ENCODE data around the gene HOXD4. TPM values are rescaled to one million over a fixed set of nuclear protein-coding genes. Genes with fewer than 3 reads are reported as not detected.

HOXD4 gene
- total RNA-seq, 1 donor from 2014 or later = not detected

GRCh38 chr2:176188774-176189680 is 37.7 kb downstream of the HOXD4 start:
- Mint-ChIP-seq H3K9me3 (peaks cover 3% of the 10 kb centered on the region), H3K4me1 (peaks cover 12% of the 10 kb centered on the region), H3K27ac (no peak overlapping the region), H3K4me3 (peak overlapping the region; percentile 58), H3K27me3 (peaks cover 68% of the 10 kb centered on the region), H3K36me3 (ENCODE audit: low read depth) (no peaks in the 10 kb centered on the region)
- DNase-seq = peak; percentile 63
- intact Hi-C loops (cut with micrococcal nuclease) = loop anchor here (2.0 kb wide), 1 partner anchor 14 kb away; no protein-coding TSS in a partner anchor

GRCh38 chr2:176189681-176190641 is 38.6 kb downstream of the HOXD4 start:
- H3K4me3 Mint-ChIP-seq = peak overlapping the region; percentile 58
- no peak for DNase-seq
- no peaks in the 10 kb centered on the region for H3K36me3 Mint-ChIP-seq (ENCODE audit: low read depth)
- peaks cover 69% of the 10 kb centered on the region for H3K27me3 Mint-ChIP-seq
- H3K4me1 Mint-ChIP-seq = peaks cover 12% of the 10 kb centered on the region
- intact Hi-C loops (cut with micrococcal nuclease) = loop anchor here (2.0 kb wide), 1 partner anchor 15 kb away; no protein-coding TSS in a partner anchor
- no peak overlapping the region for H3K27ac Mint-ChIP-seq
- H3K9me3 Mint-ChIP-seq = peaks cover 3% of the 10 kb centered on the region

- no peak for DNase-seq
- H3K27ac Mint-ChIP-seq = no peak overlapping the region
- no peaks in the 10 kb centered on the region for H3K9me3 Mint-ChIP-seq
- peaks cover 12% of the 10 kb centered on the region for H3K4me1 Mint-ChIP-seq
- H3K36me3 Mint-ChIP-seq (ENCODE audit: low read depth) = no peaks in the 10 kb centered on the region
- peaks cover 59% of the 10 kb centered on the region for H3K27me3 Mint-ChIP-seq
- H3K4me3 Mint-ChIP-seq = no peak overlapping the region
- intact Hi-C loops (cut with micrococcal nuclease) = no loop called here
Observed at GRCh38 chr2:176192351-176192750, 41.0 kb downstream of the HOXD4 start.

GRCh38 chr2:176193048-176193447 is 41.7 kb downstream of the HOXD4 start:
- H3K36me3 Mint-ChIP-seq (ENCODE audit: low read depth) = no peaks in the 10 kb centered on the region
- DNase-seq = no peak
- intact Hi-C loops (cut with micrococcal nuclease) = no loop called here
- no peak overlapping the region for H3K4me3 Mint-ChIP-seq
- H3K4me1 Mint-ChIP-seq = peaks cover 6% of the 10 kb centered on the region
- H3K27ac Mint-ChIP-seq = no peak overlapping the region
- no peaks in the 10 kb centered on the region for H3K9me3 Mint-ChIP-seq
- peaks cover 56% of the 10 kb centered on the region for H3K27me3 Mint-ChIP-seq

- H3K27ac Mint-ChIP-seq = no peak overlapping the region
- intact Hi-C loops (cut with micrococcal nuclease) = no loop called here
- no peak for DNase-seq
- no peak overlapping the region for H3K4me3 Mint-ChIP-seq
- no peaks in the 10 kb centered on the region for H3K4me1 Mint-ChIP-seq
- H3K27me3 Mint-ChIP-seq = peaks cover 25% of the 10 kb centered on the region
- no peaks in the 10 kb centered on the region for H3K9me3 Mint-ChIP-seq
- H3K36me3 Mint-ChIP-seq (ENCODE audit: low read depth) = no peaks in the 10 kb centered on the region
Observed at GRCh38 chr2:176199902-176200301, 48.6 kb downstream of the HOXD4 start.

- Mint-ChIP-seq H3K4me3 (no peak overlapping the region), H3K27me3 (peaks cover 23% of the 10 kb centered on the region), H3K27ac (no peak overlapping the region), H3K36me3 (ENCODE audit: low read depth) (no peaks in the 10 kb centered on the region), H3K9me3 (no peaks in the 10 kb centered on the region), H3K4me1 (no peaks in the 10 kb centered on the region)
- intact Hi-C loops (cut with micrococcal nuclease) = no loop called here
- DNase-seq = no peak
Observed at GRCh38 chr2:176200971-176201370, 49.6 kb downstream of the HOXD4 start.

GRCh38 chr2:176202491-176202890 is 51.1 kb downstream of the HOXD4 start:
- H3K4me3 Mint-ChIP-seq = no peak overlapping the region
- intact Hi-C loops (cut with micrococcal nuclease) = no loop called here
- H3K36me3 Mint-ChIP-seq (ENCODE audit: low read depth) = no peaks in the 10 kb centered on the region
- H3K27me3 Mint-ChIP-seq = peaks cover 16% of the 10 kb centered on the region
- no peak overlapping the region for H3K27ac Mint-ChIP-seq
- no peaks in the 10 kb centered on the region for H3K4me1 Mint-ChIP-seq
- no peak for DNase-seq
- H3K9me3 Mint-ChIP-seq = no peaks in the 10 kb centered on the region

Other genes with a start within 250 kb of the HOXD4 start
- gene LNPK, start 149.3 kb upstream of the HOXD4 start, total RNA-seq = 46.3 and 47.8 TPM in 2 replicates
- not detected in 2 replicates for gene EVX2, start 67.6 kb upstream of the HOXD4 start, total RNA-seq
- not detected in 2 replicates for gene HOXD13, start 58.8 kb upstream of the HOXD4 start, total RNA-seq
- gene HOXD12, start 51.8 kb upstream of the HOXD4 start, total RNA-seq = not detected in 2 replicates
- not detected in 2 replicates for gene HOXD11, start 44.3 kb upstream of the HOXD4 start, total RNA-seq
- gene HOXD10, start 34.8 kb upstream of the HOXD4 start, total RNA-seq = not detected in 2 replicates
- gene HOXD9, start 28.8 kb upstream of the HOXD4 start, total RNA-seq = not detected in 2 replicates
- gene HOXD8, start 21.8 kb upstream of the HOXD4 start, total RNA-seq = not detected in 2 replicates
- gene HOXD3, start 5.8 kb downstream of the HOXD4 start, total RNA-seq = not detected in 2 replicates
- gene HOXD1, start 37.1 kb downstream of the HOXD4 start, total RNA-seq = not detected in 2 replicates
- 29.9 and 30.7 TPM in 2 replicates for gene MTX2, start 117.9 kb downstream of the HOXD4 start, total RNA-seq